HCT116 (cell line): ENCODE results near the gene NCR1. TPM values are rescaled to one million over a fixed set of nuclear protein-coding genes. Genes with fewer than 3 reads are reported as not detected.

Experiments
- total RNA-seq: library from RNA; stranded (reverse); gene quantifications from one replicate; pipeline ENCODE4 v1.2.1, GENCODE V29; 2021; ENCODE audit not compliant: unreplicated experiment

NCR1 gene
- total RNA-seq, 1 experiment from 2014 or later: not detected

Other genes starting within 250 kb of the NCR1 start
- gene LILRB4, start 243.2 kb upstream of the NCR1 start, total RNA-seq: not detected
- not detected for gene KIR3DL3, start 181.7 kb upstream of the NCR1 start, total RNA-seq
- not detected for gene KIR2DL3, start 167.6 kb upstream of the NCR1 start, total RNA-seq
- not detected for gene KIR2DL1, start 136.4 kb upstream of the NCR1 start, total RNA-seq
- gene KIR2DL4, start 102.5 kb upstream of the NCR1 start, total RNA-seq: not detected
- gene KIR3DL1, start 89.7 kb upstream of the NCR1 start, total RNA-seq: not detected
- gene KIR2DS4, start 73.5 kb upstream of the NCR1 start, total RNA-seq: not detected
- not detected for gene KIR3DL2, start 55.7 kb upstream of the NCR1 start, total RNA-seq
- gene FCAR, start 31.9 kb upstream of the NCR1 start, total RNA-seq: not detected
- gene NLRP7, start 41.4 kb downstream of the NCR1 start, total RNA-seq: not detected
- 56.6 TPM for gene NLRP2, start 60.2 kb downstream of the NCR1 start, total RNA-seq
- gene GP6, start 132.1 kb downstream of the NCR1 start, total RNA-seq: not detected
- 31.1 TPM for gene RDH13, start 157.0 kb downstream of the NCR1 start, total RNA-seq
- 62.1 TPM for gene EPS8L1, start 169.7 kb downstream of the NCR1 start, total RNA-seq
- 83.2 TPM for gene PPP1R12C, start 211.5 kb downstream of the NCR1 start, total RNA-seq
- gene TNNT1, start 243.1 kb downstream of the NCR1 start, total RNA-seq: 188 TPM